HepG2 (cell line): ENCODE measurements around the gene LYPD6. TPM values are rescaled to one million over a fixed set of nuclear protein-coding genes. Genes with fewer than 3 reads are reported as not detected.

Experiments
- ATAC-seq: fragments of 200-7000 bp; cut with Tn5 transposase; 3 replicates; pipeline ENCODE4 v1.9.1; 2020; ENCODE audit warnings: mild to moderate bottlenecking, moderate library complexity
- BruUV-seq: library from RNA; stranded (reverse); fragments of 400-500 nt; replicated peaks from 2 replicates; lab custom pipeline; 2021; lab: Mats Ljungman, UMichigan
- CTCF ChIA-PET: fragments of 300-600 bp; formaldehyde crosslinking; extraction: SDS; loops from one replicate; lab custom pipeline; 2021; ENCODE audit warnings: low total read pairs, inconsistent platforms, low intra/inter-chr PET ratio; lab: Yijun Ruan, JAX
- POLR2A ChIA-PET: fragments of 350-600 bp; sonication (Branson Sonifier 250); formaldehyde crosslinking; loops from one replicate; lab custom pipeline; 2020; ENCODE audit warnings: antibody characterized with exemption, inconsistent platforms; lab: Yijun Ruan, JAX
- DNase-seq: peaks from one replicate; pipeline ENCODE4 v3.0.0-alpha.2; 2015; ENCODE audit warnings: low spot score
- FAIRE-seq: peaks from 3 replicates; lab custom pipeline; 2011; peaks lifted over from hg19 to GRCh38; lab: Jason Lieb, UNC
- H2AFZ ChIP-seq: one replicate; pipeline ENCODE4 v1.6.1; 2011; ENCODE audit warnings: low read length, inconsistent platforms
- H3K27ac ChIP-seq: fragments of 300-600 bp; 3 replicates; pipeline ENCODE4 v1.8.0; 2011; ENCODE audit warnings: mixed run types, mild to moderate bottlenecking, mixed read lengths, low read length, inconsistent platforms; ENCODE audit not compliant: insufficient read depth; ENCODE audit errors: extremely low read length
- H3K27me3 ChIP-seq, 2 experiments: fragments of 200-600 bp in 1 of 2; 2 replicates in 1 of 2; 3 replicates in 1 of 2; pipeline versions ENCODE4 v1.6.0 to v1.8.0; 2011; ENCODE audit warnings: low read length in 2 of 2, mild to moderate bottlenecking in 2 of 2, moderate library complexity in 2 of 2, inconsistent platforms in 1 of 2; ENCODE audit not compliant: insufficient read depth in 2 of 2, control insufficient read depth in 1 of 2
- H3K36me3 ChIP-seq, 2 experiments: fragments of 200-600 bp in 1 of 2; replicated peaks in 1 of 2; 2 replicates in 1 of 2; 3 replicates in 1 of 2; pipeline versions ENCODE4 v1.5.1 to v1.8.0; 2011; ENCODE audit warnings: low read length in 2 of 2, inconsistent platforms in 1 of 2; ENCODE audit not compliant: insufficient read depth in 2 of 2, control insufficient read depth in 1 of 2
- H3K4me1 ChIP-seq: 2 replicates; pipeline ENCODE4 v1.5.1; 2012; ENCODE audit warnings: low read length, inconsistent platforms; ENCODE audit not compliant: insufficient read depth
- H3K4me2 ChIP-seq: 2 replicates; pipeline ENCODE4 v1.6.0; 2011; ENCODE audit warnings: low read depth, low read length, inconsistent platforms
- H3K4me3 ChIP-seq, 3 experiments: fragments of 200-600 bp in 1 of 3; sonication (generic), shearing (Covaris generic) in 1 of 3; replicated peaks in 1 of 3; 2 replicates each; pipeline ENCODE4 v1.5.1; 2011 to 2016; ENCODE audit warnings: low read length in 3 of 3, inconsistent platforms in 2 of 3, low read depth in 2 of 3, mild to moderate bottlenecking in 2 of 3, control low read depth in 1 of 3, mixed read lengths in 1 of 3; ENCODE audit not compliant: insufficient read depth in 1 of 3
- H3K79me2 ChIP-seq: one replicate; pipeline ENCODE4 v1.6.1; 2011; ENCODE audit warnings: low read length, inconsistent platforms; ENCODE audit not compliant: insufficient read depth
- H3K9ac ChIP-seq: 2 replicates; pipeline ENCODE4 v1.6.0; 2011; ENCODE audit warnings: mild to moderate bottlenecking, low read depth, low read length, inconsistent platforms; ENCODE audit not compliant: insufficient read depth
- H3K9me3 ChIP-seq: 2 replicates; pipeline ENCODE4 v1.5.1; 2012; ENCODE audit warnings: mild to moderate bottlenecking, low read length
- H4K20me1 ChIP-seq: 2 replicates; pipeline ENCODE4 v1.6.0; 2011; ENCODE audit warnings: inconsistent platforms, mild to moderate bottlenecking, low read length, moderate library complexity; ENCODE audit not compliant: insufficient read depth
- CCAR2 ChIP-seq: fragments of 200-400 bp; formaldehyde crosslinking; optimal IDR thresholded peaks from 2 replicates; pipeline ENCODE3; 2018; ENCODE audit warnings: low read depth, mild to moderate bottlenecking, low read length, moderate library complexity
- FOSL2 ChIP-seq: sonication (generic); formaldehyde crosslinking; IDR thresholded peaks from 2 replicates; pipeline ENCODE4 v1.4.0; 2020; ENCODE audit warnings: missing genetic modification reagents
- GMEB1 ChIP-seq: sonication (generic); formaldehyde crosslinking; IDR thresholded peaks from 2 replicates; pipeline ENCODE4 v1.5.1; 2020; ENCODE audit warnings: missing genetic modification reagents, mild to moderate bottlenecking, borderline replicate concordance
- HNRNPLL ChIP-seq: fragments of 200-400 bp; formaldehyde crosslinking; IDR thresholded peaks from 2 replicates; pipeline ENCODE4 v1.6.1; 2017; ENCODE audit warnings: mild to moderate bottlenecking, low read depth, low read length; ENCODE audit not compliant: poor library complexity, severe bottlenecking
- NFIB ChIP-seq: sonication (generic); formaldehyde crosslinking; IDR thresholded peaks from 2 replicates; pipeline ENCODE4 v1.9.0; 2021; ENCODE audit warnings: missing genetic modification reagents, mild to moderate bottlenecking, borderline replicate concordance
- PHB2 ChIP-seq: fragments of 450-650 bp; IDR thresholded peaks from 2 replicates; pipeline ENCODE4 v1.6.1; 2018; ENCODE audit not compliant: partially characterized antibody
- PHF21A ChIP-seq: sonication (generic); formaldehyde crosslinking; IDR thresholded peaks from 2 replicates; pipeline ENCODE4 v1.5.0; 2020; ENCODE audit warnings: mild to moderate bottlenecking, missing genetic modification reagents
- RBFOX2 ChIP-seq: fragments of 200-400 bp; formaldehyde crosslinking; IDR thresholded peaks from 2 replicates; pipeline ENCODE4 v1.6.1; 2017; ENCODE audit warnings: low read depth, mild to moderate bottlenecking, low read length
- SNAPC2 ChIP-seq: sonication (generic); formaldehyde crosslinking; IDR thresholded peaks from 2 replicates; pipeline ENCODE4 v1.8.1; 2022; ENCODE audit warnings: mild to moderate bottlenecking, missing genetic modification reagents
- TARDBP ChIP-seq: sonication (generic); formaldehyde crosslinking; IDR thresholded peaks from 2 replicates; pipeline ENCODE4 v1.8.0; 2022; ENCODE audit warnings: mild to moderate bottlenecking, missing genetic modification reagents
- ZNF773 ChIP-seq: sonication (generic); formaldehyde crosslinking; IDR thresholded peaks from 2 replicates; pipeline ENCODE4 v1.4.0; 2020; ENCODE audit warnings: missing genetic modification reagents, borderline replicate concordance
- ZNF841 ChIP-seq: sonication (generic); formaldehyde crosslinking; IDR thresholded peaks from 2 replicates; pipeline ENCODE4 v1.8.1; 2023; ENCODE audit warnings: missing genetic modification reagents, borderline replicate concordance
- WGBS: methylation state at CpG from one replicate; pipeline ENCODE4 v1.1.6; 2017; ENCODE audit warnings: low lambda C conversion rate; 5-methylcytosine and 5-hydroxymethylcytosine counted together
- in situ Hi-C: cut with HindIII; loops from 2 replicates; pipeline ENCODE4 v1.10.0; 2017; ENCODE audit warnings: low pct_unique_long_range_greater_than_20kb; ENCODE audit not compliant: extremely low pct_ligation_motif_present
- intact Hi-C: fragments of 100-400 bp; cut with micrococcal nuclease; formaldehyde crosslinking; loops from one replicate; pipeline ENCODE4 v1.10.0; 2022; ENCODE audit not compliant: unreplicated experiment
- polyA plus RNA-seq, 8 experiments: library from polyadenylated mRNA; depleted of rRNA in 3 of 8; stranded (reverse) in 7 of 8; unstranded in 1 of 8; fragments of >200 nt; fragmentation: Illumina TruSeq in 4 of 8; extraction: Trizol in 4 of 8; gene quantifications; 2 replicates each; pipeline versions ENCODE4 v1.2.1 to v1.2.3, GENCODE V29; 2011 to 2016; ENCODE audit warnings: low read depth in 4 of 8, missing spikeins in 1 of 8, mixed read lengths in 1 of 8; ENCODE audit not compliant: insufficient read depth in 1 of 8
- total RNA-seq, 5 experiments: library from RNA; depleted of rRNA; stranded (reverse); fragments of >200 nt; fragmentation: Illumina TruSeq; extraction: Trizol; gene quantifications; 2 replicates each; pipeline ENCODE4 v1.2.3, GENCODE V29; 2016; ENCODE audit warnings: low read depth in 1 of 5

The LYPD6 gene
- total and polyA plus RNA-seq, 2 of the 13 experiments (the other 11 are each of a cell fraction or from before 2014, with no cell fraction given): 0.01 to 0.07 TPM

- no peak overlapping the region for H3K4me2 ChIP-seq
- H3K4me3 ChIP-seq: no peak overlapping the region
- ChIA-PET POLR2A (no interaction called here), CTCF (no interaction called here)
- WGBS: 9% methylated on average over 7 of the region's 7 CpGs
- no peaks in the 10 kb centered on the region for H3K4me1 ChIP-seq
- no TSS peak for BruUV-seq
- H3K27me3 ChIP-seq: no peaks in the 10 kb centered on the region
- no peak overlapping the region for H3K9ac ChIP-seq
- H3K9me3 ChIP-seq: no peaks in the 10 kb centered on the region
- intact Hi-C loops: no loop called here
- in situ Hi-C loops: no loop called here
- no peak for DNase-seq
- H2AFZ ChIP-seq: no peak overlapping the region
- no peak overlapping the region for H3K27ac ChIP-seq
- FAIRE-seq: no peak
- no peaks in the 10 kb centered on the region for H4K20me1 ChIP-seq
- H3K36me3 ChIP-seq: no peaks in the 10 kb centered on the region
- TF ChIP-seq SNAPC2 (CRISPR knock-in tag) (no peak), NFIB (CRISPR knock-in tag) (no peak), FOSL2 (CRISPR knock-in tag) (no peak), ZNF773 (CRISPR knock-in tag) (no peak), GMEB1 (CRISPR knock-in tag) (no peak), TARDBP (CRISPR knock-in tag) (no peak), ZNF841 (CRISPR knock-in tag) (no peak), PHF21A (no peak)
- no peaks in the 10 kb centered on the region for H3K79me2 ChIP-seq
- ATAC-seq: no peak
Measured at GRCh38 chr2:149470046-149470445, 139.7 kb downstream of the LYPD6 start.

- ChIA-PET POLR2A (no interaction called here), CTCF (no interaction called here)
- in situ Hi-C loops: no loop called here
- H3K36me3 ChIP-seq: no peaks in the 10 kb centered on the region
- BruUV-seq: no TSS peak
- no peak overlapping the region for H3K9ac ChIP-seq
- ATAC-seq (no peak), FAIRE-seq (no peak)
- WGBS: 3% methylated on average over 2 of the region's 2 CpGs
- TF ChIP-seq HNRNPLL: no peak
- no peak for TF ChIP-seq CCAR2
- no peak for TF ChIP-seq PHB2
- no peak for TF ChIP-seq RBFOX2
- TF ChIP-seq, all 625 proteins: peak for 0
- Histone ChIP-seq H3K4me1 (no peaks in the 10 kb centered on the region), H3K9me3 (no peaks in the 10 kb centered on the region), H2AFZ (no peak overlapping the region), H3K79me2 (no peaks in the 10 kb centered on the region), H3K27ac (no peak overlapping the region), H3K27me3 (no peaks in the 10 kb centered on the region), H3K4me2 (no peak overlapping the region), H4K20me1 (no peaks in the 10 kb centered on the region), H3K4me3 (no peak overlapping the region)
- no peak for DNase-seq
- intact Hi-C loops: no loop called here
Measured at GRCh38 chr2:149472413-149472812, 142.0 kb downstream of the LYPD6 start.
